ENCODE measurements around the gene ZNF850. TPM values are rescaled to one million over a fixed set of nuclear protein-coding genes. Genes with fewer than 3 reads are reported as not detected.
A peak's percentile ranks its signal among the peaks of the same experiment; 100 is the strongest.
"Not testable (repeated sequence)": the region's sequence is repeated elsewhere in the genome, so short reads cannot be mapped to it uniquely, and the experiment has no call there.

ZNF850 gene
- 1.5 TPM for total RNA-seq

DNA sequence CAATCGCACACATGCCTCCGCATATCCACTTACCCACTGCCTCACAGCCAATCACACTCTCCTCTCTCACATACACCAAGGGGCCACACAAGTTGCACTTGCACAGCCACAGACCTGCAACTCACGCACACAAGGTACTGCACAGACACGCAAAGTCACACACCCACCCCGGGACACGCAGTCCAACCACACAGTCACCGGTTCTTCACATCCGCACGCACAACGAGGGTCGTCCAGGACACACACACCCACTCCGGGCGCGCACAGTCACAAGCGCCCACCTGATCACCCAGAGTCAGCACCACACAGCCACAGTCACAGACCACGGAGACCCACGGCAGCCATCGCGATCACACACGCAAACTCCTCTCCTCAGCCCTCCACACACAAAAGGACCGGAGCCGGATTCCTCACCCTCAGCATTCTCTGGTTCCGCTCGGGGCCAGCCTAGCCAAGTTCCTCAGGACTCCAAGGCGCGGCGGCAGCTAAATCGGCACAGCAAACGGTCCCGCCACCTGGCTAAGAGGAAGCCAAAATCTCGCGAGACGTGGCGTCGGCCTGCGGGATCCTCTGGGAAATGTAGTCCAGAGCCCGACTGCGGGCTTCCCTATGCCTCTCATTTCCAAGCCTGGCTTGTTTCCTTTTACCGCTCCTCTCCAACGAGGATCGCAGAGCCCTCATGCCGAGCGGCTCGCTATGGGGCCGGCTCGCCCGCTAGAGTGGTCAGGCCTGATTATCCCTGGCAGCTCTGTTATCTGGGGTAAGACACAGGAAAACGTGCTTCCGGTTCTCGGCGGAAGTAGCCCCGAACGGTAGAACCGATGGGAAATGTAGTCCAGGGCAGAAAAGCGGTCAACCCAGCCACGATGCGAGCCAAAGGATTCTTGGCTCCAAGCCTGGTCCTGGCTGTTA, at the start of gene ZNF850:
ZNF850 (minus strand) TSS at position 497 of the 912 bp plus-strand sequence. CDS start 10,201 bp downstream, outside the sequence.
- peak; percentile 98 for ATAC-seq

GRCh38 chr19:36821758-36822157, 49.2 kb upstream of the ZNF850 start:
- no peak for ATAC-seq

DNA sequence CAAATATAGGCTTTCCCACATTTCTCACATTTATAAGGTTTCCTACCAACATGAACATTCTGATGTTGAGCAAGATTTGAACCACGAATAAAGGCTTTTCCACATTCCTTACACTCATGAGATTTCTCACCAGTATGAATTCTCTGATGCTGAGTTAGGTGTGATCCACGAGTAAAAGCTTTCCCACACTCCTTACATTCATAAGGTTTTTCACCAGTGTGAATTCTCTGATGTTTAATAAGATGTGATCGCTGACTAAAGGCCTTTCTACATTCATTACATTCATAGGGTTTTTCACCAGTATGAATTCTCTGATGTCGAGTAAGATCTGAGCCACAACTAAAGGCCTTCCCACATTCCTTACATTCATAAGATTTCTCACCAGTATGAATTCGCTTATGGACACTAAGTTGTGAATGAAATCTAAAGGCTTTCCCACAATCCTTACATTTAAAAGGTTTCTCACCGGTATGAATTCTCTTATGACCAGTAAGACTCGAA, 46.6 kb upstream of the ZNF850 start:
- ATAC-seq, result no peak

DNA sequence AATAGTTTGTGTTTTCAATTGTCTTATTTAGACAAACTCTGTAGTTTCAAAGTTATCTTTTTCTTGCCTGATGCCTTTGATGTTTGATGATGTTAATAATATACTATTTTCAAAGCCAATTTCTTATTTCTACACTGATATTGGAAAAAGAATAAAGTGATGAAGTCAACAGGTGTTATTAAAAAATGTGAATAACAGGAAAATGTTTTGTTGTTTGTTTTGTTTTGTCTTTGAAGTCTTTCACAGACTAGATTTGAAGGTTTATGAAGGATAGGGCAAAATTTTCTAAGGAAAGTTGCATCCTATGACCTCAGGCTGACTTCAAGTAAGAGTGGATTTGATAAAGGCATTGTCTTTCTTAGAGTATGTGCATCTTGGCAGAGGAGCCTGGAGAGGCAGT, 34.4 kb upstream of the ZNF850 start:
- ATAC-seq, result no peak

DNA sequence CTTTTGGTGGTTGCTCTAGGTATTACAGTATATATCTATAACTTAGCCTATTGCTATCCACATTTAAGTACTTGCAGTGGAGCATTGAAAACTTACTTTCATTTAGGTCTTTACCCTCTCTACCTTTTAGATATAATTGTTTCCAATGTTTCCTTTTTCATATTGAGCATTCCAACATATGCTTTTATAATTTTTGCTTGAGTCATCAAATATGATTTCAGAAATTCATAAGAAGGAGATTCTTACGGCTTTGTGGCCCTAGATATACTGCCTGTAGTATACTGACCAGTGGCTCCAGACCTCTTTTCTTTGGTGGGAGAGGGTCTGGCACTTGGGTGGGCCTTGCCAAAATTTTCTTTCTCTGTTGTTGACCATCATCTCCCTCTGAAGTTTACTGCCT, 32.8 kb upstream of the ZNF850 start:
- no peak for ATAC-seq

DNA sequence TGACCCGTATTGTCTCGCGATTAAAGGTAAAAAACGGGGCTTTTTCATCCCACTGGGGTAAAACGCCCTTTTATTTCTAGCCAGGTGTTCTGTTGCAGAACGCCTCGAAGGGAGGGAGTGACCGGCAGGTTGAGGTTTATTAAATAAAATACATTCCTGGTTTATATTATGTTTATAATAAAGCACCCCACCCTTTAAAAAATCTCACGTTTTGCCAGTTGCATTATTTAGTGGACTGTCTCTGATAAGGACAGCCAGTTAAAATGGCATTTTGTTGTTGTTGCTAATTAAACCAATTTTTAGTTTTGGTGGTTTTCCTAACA, 25.1 kb upstream of the ZNF850 start:
- no peak for ATAC-seq

DNA sequence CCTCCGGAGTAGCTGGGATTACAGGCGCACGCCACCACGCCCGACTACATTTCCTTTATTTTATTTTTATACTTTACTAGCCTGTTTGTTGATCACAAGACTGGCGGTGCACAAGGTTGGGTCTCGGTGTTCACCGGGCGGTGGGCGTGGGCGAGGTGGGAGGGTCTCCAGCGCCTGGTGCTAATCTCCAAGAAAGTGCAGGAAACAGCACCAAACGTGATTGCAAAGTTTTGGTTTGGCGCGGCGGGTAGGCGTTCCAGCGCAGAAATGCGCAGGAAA, 24.0 kb upstream of the ZNF850 start:
- ATAC-seq, result no peak

DNA sequence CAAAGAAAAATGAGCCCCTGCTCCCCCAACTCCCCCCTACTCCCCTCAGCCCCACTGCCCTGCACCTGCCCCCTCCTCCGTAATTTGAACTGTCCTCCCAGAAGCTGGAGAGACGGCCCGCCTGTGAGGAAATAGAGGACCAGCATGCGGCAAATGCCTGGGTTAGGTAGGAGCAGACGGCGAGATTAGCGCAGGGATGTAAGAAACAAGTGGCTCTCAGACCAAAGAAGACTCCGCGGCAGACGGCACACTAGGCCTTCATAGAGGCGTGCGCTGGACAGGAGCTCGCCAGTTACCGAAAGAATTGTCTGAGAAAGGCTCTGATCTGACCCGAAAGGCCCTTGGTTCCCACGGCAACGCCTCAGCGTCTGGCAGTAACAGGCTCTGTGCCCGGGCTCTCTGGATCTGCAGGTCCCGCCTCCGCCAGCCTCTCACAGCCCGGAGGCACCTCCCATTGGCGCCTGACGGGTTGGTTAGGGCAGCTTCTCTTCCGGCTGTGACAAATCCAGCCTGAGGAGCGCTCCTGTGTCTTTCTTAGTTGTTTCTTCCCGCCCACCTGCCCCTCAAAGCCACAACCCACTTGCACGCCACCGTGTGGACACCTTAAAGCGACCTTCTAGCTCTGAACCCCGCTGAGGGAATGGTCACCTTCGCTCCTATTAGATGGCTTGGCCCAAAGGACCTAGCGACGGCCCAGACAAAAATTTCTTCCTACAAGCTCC, 19.0 kb upstream of the ZNF850 start:
- peak; percentile 73 for ATAC-seq

- ATAC-seq, result no peak
Observed at GRCh38 chr19:36775768-36776167, 3.2 kb upstream of the ZNF850 start.

DNA sequence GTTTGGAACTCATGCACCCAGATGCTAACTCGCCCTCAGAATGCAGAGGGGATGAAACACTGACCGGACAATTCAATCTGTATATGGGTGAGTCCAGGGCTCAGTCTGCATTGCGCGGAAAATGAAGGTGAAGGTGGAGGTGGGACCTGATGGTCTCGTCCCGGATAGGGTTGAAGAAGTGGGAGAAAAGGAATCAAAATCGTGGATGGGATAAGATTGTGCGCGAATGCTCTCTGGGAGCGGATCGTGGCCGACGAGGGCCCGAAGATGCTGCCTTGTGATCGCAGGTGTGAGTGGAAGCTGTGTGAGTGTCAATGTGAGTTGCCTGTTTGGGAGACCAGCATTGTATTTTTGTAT, 594 bp upstream of the ZNF850 start:
- ATAC-seq, result no peak

DNA sequence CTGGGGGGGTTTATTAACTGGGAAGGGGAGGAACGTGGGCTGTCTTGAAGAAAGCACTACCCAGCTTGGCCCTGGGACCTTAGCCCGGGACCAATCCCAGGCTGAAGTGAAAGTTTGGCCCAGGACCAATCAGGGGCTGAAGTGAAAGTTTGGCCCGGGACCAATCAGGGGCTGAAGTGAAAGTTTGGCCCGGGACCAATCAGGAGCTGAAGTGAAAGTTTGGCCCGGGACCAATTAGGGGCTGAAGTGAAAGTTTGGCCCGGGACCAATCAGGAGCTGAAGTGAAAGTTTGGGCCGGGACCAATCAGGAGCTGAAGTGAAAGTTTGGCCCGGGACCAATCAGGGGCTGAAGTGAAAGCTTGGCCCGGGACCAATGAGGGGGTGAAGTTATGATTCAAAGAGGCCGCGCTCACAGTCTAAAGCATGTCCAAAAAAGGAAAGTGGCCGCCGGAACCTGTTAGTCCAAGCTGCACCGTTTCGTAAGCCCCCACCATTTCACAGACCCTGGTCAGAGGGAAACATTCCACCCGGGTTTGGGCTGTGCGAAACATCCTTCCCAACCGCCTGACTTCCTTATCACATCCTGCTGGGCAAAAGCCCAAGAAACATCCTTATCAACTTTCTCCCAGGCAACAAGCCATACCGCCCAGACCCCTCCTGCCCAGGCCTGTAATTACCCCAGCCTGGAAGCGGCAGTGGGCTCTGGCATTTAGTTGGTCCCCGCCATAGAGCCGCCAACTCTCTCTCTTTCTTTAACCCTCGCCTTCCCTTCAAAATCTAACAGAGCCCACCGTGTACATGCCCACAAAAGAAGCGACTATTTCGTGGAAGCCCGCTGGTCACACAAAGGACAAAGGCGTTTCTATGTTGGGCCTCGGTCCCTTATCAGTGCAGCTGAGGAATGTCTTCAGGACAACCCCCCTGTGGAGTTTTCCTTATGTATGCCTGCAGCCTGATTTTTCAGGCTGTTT, 1.1 kb downstream of the ZNF850 start:
- no peak for ATAC-seq

DNA sequence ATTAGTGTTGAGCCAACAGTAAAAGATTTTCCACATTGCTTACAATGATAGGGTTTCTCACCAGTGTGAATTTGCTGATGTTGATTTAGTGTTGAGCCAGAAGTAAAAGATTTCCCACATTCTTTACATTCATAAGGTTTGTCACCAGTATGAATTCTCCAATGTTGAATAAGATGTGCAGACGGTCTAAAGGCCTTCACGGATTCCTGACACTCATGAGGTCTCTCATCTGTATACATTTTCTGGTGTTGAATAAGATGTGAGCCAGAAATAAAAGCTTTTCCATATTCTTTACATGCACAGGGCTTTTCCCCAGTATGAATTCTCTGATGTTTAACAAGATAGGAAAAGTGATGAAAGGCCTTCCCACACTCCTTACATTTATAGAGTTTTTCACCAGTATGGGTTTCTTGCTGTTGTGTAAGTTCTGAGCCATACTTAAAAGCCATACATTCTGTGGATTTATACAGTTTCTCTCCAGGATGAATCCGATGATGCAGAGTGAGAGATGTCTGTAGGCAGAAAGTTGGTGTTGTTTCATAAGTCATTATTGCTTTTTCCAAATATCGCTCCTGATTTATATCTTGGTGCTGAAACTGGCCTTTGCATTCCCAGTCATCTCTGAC, 22.4 kb downstream of the ZNF850 start:
- ATAC-seq, result no peak

- ATAC-seq, result not testable (repeated sequence)
Observed at GRCh38 chr19:36749613-36750012, 23.0 kb downstream of the ZNF850 start.

- no peak for ATAC-seq
Observed at GRCh38 chr19:36748431-36749275, 24.0 kb downstream of the ZNF850 start.

GRCh38 chr19:36747750-36748149, 24.9 kb downstream of the ZNF850 start:
- no peak for ATAC-seq

DNA sequence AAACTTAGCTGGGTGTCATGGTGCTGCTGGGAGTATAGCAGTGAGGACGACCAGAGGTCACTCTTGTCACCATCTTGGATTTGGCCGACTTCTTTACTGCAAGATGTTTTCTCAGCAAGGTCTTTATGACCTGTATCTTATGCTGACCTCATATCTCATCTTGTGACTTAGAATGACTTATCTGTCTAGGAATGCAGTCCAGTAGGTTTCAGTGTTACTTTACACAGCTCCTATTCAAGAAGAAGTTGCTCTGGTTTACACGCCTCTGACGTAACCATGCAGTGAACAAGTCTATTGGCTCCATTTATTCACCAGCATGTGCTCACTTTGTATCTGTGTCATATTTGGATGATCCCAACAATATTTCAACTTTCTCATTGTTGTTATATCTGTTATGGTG, 26.7 kb downstream of the ZNF850 start:
- ATAC-seq, result no peak

DNA sequence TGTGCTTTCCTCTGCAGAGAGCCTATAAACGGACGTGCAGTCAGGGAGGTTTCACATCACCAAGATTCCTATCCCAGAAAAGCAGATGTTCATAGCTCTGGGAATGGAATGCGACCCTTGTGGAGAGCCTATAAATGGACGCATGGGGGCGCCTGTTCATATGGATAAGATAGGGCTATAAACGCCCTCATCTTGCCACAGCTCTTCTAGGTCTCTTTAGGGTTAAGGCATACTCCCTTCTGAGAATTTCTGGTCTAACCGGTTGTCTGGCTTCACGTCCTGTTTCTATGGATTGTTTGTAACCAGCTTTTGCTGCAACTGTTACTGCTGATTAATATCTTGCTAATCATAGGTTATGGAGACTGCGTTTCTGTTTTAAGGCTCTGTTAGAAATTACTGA, 36.4 kb downstream of the ZNF850 start:
- not testable (repeated sequence) for ATAC-seq

DNA sequence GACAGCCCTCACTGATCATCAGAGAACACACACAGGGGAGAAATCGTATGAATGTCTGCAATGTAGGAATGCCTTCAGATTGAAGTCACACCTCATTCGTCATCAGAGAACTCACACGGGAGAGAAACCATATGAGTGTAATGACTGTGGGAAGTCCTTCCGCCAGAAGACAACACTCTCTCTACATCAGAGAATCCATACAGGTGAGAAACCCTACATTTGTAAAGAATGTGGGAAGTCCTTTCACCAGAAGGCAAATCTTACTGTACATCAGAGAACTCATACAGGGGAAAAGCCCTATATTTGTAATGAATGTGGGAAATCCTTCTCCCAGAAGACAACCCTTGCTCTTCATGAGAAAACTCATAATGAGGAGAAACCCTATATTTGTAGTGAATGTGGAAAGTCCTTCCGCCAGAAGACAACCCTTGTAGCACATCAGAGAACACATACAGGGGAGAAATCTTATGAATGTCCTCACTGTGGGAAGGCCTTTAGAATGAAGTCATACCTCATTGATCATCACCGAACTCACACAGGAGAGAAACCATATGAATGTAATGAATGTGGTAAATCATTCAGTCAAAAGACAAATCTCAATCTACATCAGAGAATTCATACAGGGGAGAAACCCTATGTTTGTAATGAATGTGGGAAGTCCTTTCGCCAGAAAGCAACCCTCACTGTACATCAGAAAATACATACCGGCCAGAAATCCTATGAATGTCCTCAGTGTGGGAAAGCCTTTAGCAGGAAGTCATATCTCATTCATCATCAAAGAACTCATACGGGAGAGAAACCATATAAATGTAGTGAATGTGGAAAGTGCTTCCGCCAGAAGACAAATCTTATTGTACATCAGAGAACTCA, 52.7 kb downstream of the ZNF850 start:
- ATAC-seq, result no peak

DNA sequence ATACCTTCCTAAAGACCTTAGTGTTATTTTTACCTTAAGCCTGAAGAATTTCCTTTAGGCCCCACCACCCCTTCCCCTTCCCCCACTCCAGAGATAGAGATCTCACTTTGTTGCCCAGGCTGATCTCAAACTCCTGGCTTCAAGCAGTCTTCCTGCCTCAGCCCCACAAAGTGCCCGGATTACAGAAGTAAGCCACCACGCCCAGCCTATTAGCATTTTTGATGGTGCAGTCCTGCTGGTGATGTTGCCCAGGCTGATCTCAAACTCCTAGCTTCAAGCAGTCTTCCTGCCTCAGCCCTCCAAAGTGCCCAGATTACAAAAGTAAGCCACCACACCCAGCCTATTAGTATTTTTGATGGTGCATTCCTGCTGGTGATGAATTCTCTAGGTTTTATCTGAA, 63.2 kb downstream of the ZNF850 start:
- ATAC-seq, result no peak

GRCh38 chr19:36707134-36707533, 65.5 kb downstream of the ZNF850 start:
- ATAC-seq, result no peak

Data from esophagus mucosa (tissue), 1 donor.